Measurements from ENCODE around the gene TOR2A.

GRCh38 chr9:127722055-127722745, 12.9 kb downstream of the TOR2A start:
- TF ChIP-seq CTCF (IDR thresholded peaks at IDR 0.05) (no peak), POLR2A (IDR thresholded peaks at IDR 0.05) (no peak)

All from heart left ventricle (tissue), 13 donors.